ENCODE results near the gene PEA15.

- TF ChIP-seq EGR1 (IDR thresholded peaks at IDR 0.05; ENCODE audit: low read depth): no peak
- TF ChIP-seq CTCF (IDR thresholded peaks at IDR 0.05 in 2 of 3, conservative IDR thresholded peaks at IDR 0.05 in 1 of 3; ENCODE audit: borderline replicate concordance in 1 of 3, insufficient read depth in 1 of 3, low read depth in 2 of 3, low read length in 2 of 3): no peak
- TF ChIP-seq POLR2AphosphoS5 (IDR thresholded peaks at IDR 0.05; ENCODE audit: low read depth, low read length): no peak
- TF ChIP-seq POLR2A (IDR thresholded peaks at IDR 0.05; ENCODE audit: borderline replicate concordance, extremely low read depth, insufficient read depth, insufficient read length): no peak
- TF ChIP-seq REST (IDR thresholded peaks at IDR 0.05; ENCODE audit: low read depth): no peak
- no peak for TF ChIP-seq SIN3A (IDR thresholded peaks at IDR 0.05; ENCODE audit: low read depth)
Observed at GRCh38 chr1:160207771-160208556, 2.8 kb downstream of the PEA15 start.
